AG09319 (cell line): ENCODE measurements around the gene UNC13C.

Experiments
- DNase-seq: peaks from one replicate; pipeline ENCODE4 v3.0.0-alpha.2; 2010; ENCODE audit warnings: low read depth; ENCODE audit errors: extremely low read depth
- TF ChIP-seq, protein P1 (sequence below): IDR thresholded peaks from 2 replicates; pipeline ENCODE4 v1.5.1; 2011; ENCODE audit warnings: low read depth, mild to moderate bottlenecking, inconsistent platforms, low read length, moderate library complexity

Gene UNC13C

GRCh38 chr15:54582863-54583643 lies 604.8 kb downstream of the UNC13C start:
- TF ChIP-seq, protein P1, sequence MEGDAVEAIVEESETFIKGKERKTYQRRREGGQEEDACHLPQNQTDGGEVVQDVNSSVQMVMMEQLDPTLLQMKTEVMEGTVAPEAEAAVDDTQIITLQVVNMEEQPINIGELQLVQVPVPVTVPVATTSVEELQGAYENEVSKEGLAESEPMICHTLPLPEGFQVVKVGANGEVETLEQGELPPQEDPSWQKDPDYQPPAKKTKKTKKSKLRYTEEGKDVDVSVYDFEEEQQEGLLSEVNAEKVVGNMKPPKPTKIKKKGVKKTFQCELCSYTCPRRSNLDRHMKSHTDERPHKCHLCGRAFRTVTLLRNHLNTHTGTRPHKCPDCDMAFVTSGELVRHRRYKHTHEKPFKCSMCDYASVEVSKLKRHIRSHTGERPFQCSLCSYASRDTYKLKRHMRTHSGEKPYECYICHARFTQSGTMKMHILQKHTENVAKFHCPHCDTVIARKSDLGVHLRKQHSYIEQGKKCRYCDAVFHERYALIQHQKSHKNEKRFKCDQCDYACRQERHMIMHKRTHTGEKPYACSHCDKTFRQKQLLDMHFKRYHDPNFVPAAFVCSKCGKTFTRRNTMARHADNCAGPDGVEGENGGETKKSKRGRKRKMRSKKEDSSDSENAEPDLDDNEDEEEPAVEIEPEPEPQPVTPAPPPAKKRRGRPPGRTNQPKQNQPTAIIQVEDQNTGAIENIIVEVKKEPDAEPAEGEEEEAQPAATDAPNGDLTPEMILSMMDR: no peak
- no peak for DNase-seq

DNA sequence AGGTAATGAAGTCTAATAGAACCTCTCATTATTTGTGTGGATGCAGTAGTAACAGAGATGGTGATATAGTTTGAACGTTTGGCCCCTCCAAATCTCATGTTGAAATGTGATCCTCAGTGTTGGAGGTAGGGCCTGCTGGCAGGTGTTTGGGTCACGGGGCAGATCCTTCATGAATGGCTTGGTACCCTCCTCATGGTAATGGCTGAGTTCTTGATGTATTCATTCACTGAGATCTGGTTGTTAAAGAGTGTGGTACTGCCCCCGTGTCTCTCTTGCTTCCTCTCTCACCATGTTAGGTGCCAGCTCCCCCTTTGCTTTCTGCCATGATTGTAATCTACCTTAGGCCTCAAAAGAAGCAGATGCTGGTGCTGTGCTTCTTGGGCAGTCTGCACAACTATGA lies 606.8 kb downstream of the UNC13C start:
- TF ChIP-seq, protein P1: no peak

DNA sequence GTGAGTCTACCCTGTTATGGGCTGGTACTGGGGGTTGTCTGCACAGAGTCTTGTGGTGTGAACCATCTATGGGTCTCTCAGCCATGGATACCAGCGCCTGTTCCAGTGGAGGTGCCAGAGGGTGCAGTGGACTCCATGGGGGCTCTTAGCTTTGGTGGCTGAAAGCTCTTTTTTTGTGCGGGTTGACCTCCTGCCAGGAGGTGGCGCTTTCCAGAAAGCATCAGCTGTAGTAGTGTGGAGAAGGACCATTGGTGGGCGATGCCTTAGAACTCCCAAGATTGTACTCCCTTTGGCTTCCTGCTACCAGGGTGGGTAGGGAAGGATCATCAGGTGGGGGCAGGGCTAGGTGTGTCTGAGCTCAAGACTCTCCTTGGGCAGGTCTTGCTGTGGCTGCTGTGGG lies 615.9 kb downstream of the UNC13C start:
- DNase-seq: no peak

More for the DNA sequence above, 606.8 kb downstream of the UNC13C start:
- no peak for DNase-seq

GRCh38 chr15:54599386-54599785 lies 621.1 kb downstream of the UNC13C start:
- TF ChIP-seq, protein P1: no peak
- DNase-seq: no peak

More for the DNA sequence above, 615.9 kb downstream of the UNC13C start:
- TF ChIP-seq, protein P1: no peak

GRCh38 chr15:54605043-54605442 lies 626.8 kb downstream of the UNC13C start:
- no peak for DNase-seq
- TF ChIP-seq, protein P1: no peak

DNA sequence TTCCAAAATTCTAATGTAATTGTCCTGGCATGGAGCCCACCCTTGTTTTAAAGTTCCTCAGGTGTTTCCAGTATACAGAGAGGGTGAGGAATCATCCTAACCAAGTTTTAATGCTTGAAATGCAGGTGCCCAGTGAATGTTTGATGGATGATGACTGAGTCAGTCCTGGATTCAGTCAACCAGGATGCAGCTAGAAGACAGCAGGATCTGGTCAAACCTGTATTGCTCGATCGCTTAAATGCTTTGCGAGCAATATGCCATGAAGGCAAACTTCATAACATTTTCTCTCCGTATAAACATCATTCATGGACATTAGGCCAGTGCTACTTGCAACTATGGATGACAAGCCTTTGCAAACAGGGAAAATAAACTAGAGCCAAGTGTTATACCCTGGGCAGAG lies 627.3 kb downstream of the UNC13C start:
- TF ChIP-seq, protein P1: no peak
- no peak for DNase-seq

DNA sequence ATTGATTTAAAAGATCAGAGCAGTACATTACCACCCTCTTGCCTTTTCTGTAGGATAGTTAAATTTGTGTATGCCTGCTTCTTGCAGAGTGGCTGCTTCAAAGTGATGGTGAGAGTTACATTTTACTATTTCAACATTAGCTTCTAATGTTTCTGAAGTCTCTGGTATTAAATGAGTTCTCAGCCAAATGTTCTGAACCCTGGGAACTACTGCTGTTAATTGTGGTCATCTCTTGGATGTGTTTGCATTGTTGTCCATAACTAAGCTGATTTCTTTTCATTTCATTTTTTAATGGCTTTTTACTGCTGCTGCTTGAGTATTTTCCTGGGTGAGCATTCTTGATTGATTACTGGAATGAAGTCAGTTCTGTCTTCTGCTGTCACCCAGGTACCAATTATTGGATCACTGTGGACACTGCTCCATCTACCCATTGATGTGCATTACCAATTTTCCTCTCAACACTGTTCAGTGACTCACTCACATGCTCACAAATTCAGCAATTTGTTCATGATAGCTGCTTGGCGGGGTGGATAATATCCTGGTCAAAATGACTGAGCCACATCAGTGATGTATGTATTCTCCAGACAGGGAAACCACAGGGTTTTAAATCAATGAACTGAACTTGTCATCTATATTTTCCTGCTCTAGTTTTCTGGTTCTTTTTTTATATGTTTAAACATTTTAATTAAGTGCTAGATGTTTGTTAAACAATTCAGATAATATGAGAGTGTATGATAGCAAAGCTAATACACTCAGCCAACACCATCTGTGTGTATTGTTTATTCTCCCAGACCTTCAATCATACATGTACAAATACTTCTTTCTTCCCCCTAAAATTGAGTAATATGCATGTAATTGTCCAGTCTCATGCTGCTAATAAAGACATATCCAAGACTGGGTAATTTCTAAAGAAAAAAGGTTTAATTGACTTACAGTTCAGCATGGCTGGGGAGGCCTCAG lies 630.9 kb downstream of the UNC13C start:
- TF ChIP-seq, protein P1: no peak
- no peak for DNase-seq
